Measurements from ENCODE around the gene EVI5L. TPM values are rescaled to one million over a fixed set of nuclear protein-coding genes. Genes with fewer than 3 reads are reported as not detected.

The EVI5L gene
- total RNA-seq, 1 experiment from 2014 or later = 25.7 TPM

DNA sequence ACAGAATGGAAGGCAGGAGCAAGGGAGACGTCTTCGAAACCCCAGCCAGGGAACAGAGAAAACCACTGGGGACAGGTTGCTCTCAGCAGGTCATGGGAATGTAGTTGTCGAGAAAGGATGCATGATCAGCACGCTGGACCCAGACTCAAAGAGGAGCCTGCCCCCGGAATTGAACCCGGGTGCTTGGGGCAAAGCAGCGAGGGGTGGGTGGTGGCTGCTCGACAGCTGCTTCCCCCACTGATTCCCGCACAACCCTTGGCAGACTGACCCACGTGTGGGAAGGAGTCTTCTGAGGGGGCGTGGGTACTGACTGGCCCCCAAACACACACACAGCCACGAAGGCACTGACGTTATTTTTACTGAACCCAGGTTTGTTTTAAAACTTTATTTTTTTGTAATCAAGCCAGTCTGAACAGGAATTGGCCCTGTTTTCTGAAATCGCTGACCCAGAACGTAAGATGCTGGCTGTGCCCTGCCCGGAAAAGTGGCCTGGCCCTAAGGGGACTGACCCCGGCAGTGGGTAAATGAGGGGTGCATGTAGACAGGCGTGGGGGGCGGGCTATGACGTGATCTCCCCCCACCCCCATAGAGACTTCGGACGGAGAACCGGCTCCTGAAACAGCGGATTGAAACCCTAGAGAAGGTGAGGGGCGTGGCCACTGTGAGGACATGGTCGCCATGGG, 25.5 kb downstream of the EVI5L start:
- Mint-ChIP-seq H3K27ac (ENCODE audit: low read depth, unreplicated experiment) (no peak overlapping the region), H3K27me3 (ENCODE audit: insufficient read depth, unreplicated experiment) (no peaks in the 10 kb centered on the region), H3K4me3 (ENCODE audit: unreplicated experiment) (no peak overlapping the region), H3K36me3 (ENCODE audit: insufficient read depth, unreplicated experiment) (no peaks in the 10 kb centered on the region), H3K9me3 (ENCODE audit: unreplicated experiment) (no peaks in the 10 kb centered on the region), H3K4me1 (ENCODE audit: insufficient read depth, unreplicated experiment) (peaks cover under 1% of the 10 kb centered on the region)
- POLR2A ChIA-PET = no interaction called here
- intact Hi-C loops (cut with micrococcal nuclease) = loop anchor here (10.0 kb wide), 1 partner anchor 149 kb away; the partner anchor contains the start of gene ELAVL1
- CTCF ChIA-PET = interaction anchor here (0.6 kb wide), 1 partner anchor 33 kb away, joined by 3 read pairs; no protein-coding TSS in a partner anchor
- BruUV-seq (replicated peaks) = no TSS peak
- TF ChIP-seq, protein P1, sequence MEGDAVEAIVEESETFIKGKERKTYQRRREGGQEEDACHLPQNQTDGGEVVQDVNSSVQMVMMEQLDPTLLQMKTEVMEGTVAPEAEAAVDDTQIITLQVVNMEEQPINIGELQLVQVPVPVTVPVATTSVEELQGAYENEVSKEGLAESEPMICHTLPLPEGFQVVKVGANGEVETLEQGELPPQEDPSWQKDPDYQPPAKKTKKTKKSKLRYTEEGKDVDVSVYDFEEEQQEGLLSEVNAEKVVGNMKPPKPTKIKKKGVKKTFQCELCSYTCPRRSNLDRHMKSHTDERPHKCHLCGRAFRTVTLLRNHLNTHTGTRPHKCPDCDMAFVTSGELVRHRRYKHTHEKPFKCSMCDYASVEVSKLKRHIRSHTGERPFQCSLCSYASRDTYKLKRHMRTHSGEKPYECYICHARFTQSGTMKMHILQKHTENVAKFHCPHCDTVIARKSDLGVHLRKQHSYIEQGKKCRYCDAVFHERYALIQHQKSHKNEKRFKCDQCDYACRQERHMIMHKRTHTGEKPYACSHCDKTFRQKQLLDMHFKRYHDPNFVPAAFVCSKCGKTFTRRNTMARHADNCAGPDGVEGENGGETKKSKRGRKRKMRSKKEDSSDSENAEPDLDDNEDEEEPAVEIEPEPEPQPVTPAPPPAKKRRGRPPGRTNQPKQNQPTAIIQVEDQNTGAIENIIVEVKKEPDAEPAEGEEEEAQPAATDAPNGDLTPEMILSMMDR (IDR thresholded peaks at IDR 0.05; ENCODE audit: unreplicated experiment) = no peak
- no peak for DNase-seq (ENCODE audit: unreplicated experiment)

DNA sequence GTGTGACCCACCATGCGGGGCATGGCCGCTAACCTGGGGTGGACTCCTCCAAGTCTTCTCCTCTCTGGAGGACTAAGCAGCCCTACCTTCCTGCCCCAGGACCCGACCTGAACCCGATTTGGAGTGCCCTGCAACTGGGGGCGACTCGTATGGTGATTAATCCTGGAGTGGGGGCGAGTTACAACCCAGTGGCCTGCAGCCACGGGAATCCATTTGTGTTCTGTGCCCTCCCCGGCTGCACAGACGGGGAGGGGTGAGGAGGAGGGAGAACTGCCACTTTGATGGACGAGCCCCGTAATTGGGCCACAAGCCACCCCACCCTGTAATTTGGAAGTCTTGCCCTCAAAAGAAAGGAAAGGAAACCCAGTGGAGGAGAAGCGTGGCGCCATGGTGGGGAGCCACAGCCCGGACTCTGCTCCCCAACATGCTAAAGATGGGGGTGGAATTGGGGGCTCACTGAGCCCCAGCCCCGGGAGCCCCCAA, 26.1 kb downstream of the EVI5L start:
- Mint-ChIP-seq H3K4me1 (ENCODE audit: insufficient read depth, unreplicated experiment) (no peaks in the 10 kb centered on the region), H3K9me3 (ENCODE audit: unreplicated experiment) (no peaks in the 10 kb centered on the region), H3K36me3 (ENCODE audit: insufficient read depth, unreplicated experiment) (no peaks in the 10 kb centered on the region), H3K27ac (ENCODE audit: low read depth, unreplicated experiment) (no peak overlapping the region), H3K27me3 (ENCODE audit: insufficient read depth, unreplicated experiment) (no peaks in the 10 kb centered on the region), H3K4me3 (ENCODE audit: unreplicated experiment) (no peak overlapping the region)
- ChIA-PET CTCF (no interaction called here), POLR2A (interaction anchor here (0.6 kb wide), 1 partner anchor 7 kb away, joined by 4 read pairs; no protein-coding TSS in a partner anchor)
- DNase-seq (ENCODE audit: unreplicated experiment) = no peak
- intact Hi-C loops (cut with micrococcal nuclease) = loop anchor here (10.0 kb wide), 1 partner anchor 149 kb away; the partner anchor contains the start of gene ELAVL1
- TF ChIP-seq, protein P1 (IDR thresholded peaks at IDR 0.05; ENCODE audit: unreplicated experiment) = no peak
- BruUV-seq (replicated peaks) = no TSS peak

DNA sequence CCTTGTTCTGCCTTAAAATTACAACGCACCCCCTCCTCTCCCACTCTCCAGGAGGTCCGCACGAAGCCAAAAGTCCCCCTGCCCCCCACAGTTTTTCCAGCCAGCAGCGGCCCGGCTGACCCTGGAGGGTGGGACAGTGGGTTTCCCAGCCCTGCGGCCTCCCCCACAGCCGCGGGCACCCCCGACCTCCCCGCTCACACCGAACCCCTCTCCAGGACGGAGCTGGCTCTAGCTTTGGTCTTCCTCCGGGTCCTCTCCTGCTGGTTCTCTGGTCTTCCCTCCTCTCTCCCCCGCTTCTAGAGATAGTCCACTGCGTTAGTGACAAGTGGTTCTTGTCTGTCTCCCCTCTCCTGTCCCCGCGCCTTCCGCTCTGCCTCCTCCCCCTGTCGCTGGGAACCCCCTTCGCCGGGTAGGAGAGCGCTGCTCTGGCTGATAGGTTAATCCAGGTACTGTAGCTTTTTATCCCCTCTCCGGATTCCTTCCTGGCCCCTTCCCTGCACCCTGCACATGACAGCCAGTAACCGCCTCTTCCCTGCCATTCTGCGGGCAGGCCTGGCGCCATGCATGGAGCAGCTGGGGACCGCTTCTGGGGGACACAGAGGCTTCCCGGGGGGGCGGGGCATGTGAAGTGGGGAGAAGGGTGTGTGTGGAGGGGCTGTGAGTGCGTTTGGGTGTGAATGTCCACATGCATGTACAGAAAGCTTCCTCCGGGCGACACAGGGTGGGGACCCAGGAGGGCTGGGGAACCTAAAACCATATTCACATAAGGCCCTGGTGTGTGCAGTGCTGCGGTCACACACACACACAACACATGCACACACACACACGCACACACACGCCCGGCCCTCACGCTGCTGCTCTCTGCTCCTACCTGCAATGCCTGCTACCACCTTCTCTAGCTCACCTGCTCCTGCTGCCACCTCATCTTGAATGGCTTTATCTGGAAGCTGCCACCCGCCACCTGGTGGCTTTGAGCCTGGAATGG, 27.0 kb downstream of the EVI5L start:
- Mint-ChIP-seq H3K27me3 (ENCODE audit: insufficient read depth, unreplicated experiment) (no peaks in the 10 kb centered on the region), H3K9me3 (ENCODE audit: unreplicated experiment) (no peaks in the 10 kb centered on the region), H3K4me3 (ENCODE audit: unreplicated experiment) (no peak overlapping the region), H3K36me3 (ENCODE audit: insufficient read depth, unreplicated experiment) (no peaks in the 10 kb centered on the region), H3K27ac (ENCODE audit: low read depth, unreplicated experiment) (no peak overlapping the region), H3K4me1 (ENCODE audit: insufficient read depth, unreplicated experiment) (no peaks in the 10 kb centered on the region)
- ChIA-PET POLR2A (interaction anchor here (0.6 kb wide), 1 partner anchor 8 kb away, joined by 4 read pairs; no protein-coding TSS in a partner anchor), CTCF (interaction anchor here (0.6 to 2.4 kb wide), 5 partner anchors 8 to 468 kb away, joined by 3 to 7 read pairs (median 3); partner anchors contain the start of gene MAP2K7)
- no TSS peak for BruUV-seq (replicated peaks)
- TF ChIP-seq, protein P1 (IDR thresholded peaks at IDR 0.05; ENCODE audit: unreplicated experiment) = no peak
- no peak for DNase-seq (ENCODE audit: unreplicated experiment)
- intact Hi-C loops (cut with micrococcal nuclease) = loop anchor here (10.0 kb wide), 1 partner anchor 148 kb away; the partner anchor contains the start of gene ELAVL1
